A673 (cell line): ENCODE measurements around the gene FBXO3. TPM values are rescaled to one million over a fixed set of nuclear protein-coding genes. Genes with fewer than 3 reads are reported as not detected.

ENCODE experiments used
- BruUV-seq: library from RNA; stranded (reverse); fragments of 400-500 nt; replicated peaks from 2 replicates; lab custom pipeline; 2021; lab: Mats Ljungman, UMichigan
- CTCF ChIA-PET: fragments of 300-600 bp; sonication (Branson Sonifier 250); formaldehyde crosslinking; loops from one replicate; lab custom pipeline; 2022; ENCODE audit warnings: antibody characterized with exemption; lab: Charles Lee
- POLR2A ChIA-PET: fragments of 300-600 bp; sonication (Branson Sonifier 250); formaldehyde crosslinking; loops from one replicate; lab custom pipeline; 2022; ENCODE audit warnings: antibody characterized with exemption; ENCODE audit not compliant: low non-redundant PET; lab: Charles Lee
- DNase-seq: peaks from one replicate; pipeline ENCODE4 v3.0.0-alpha.2; 2015; ENCODE audit warnings: low spot score
- H3K27ac ChIP-seq: fragments of 200-600 bp; sonication (generic); 2 replicates; pipeline ENCODE4 v1.5.1; 2016; ENCODE audit warnings: mixed run types, low read depth, mild to moderate bottlenecking, mixed read lengths, antibody characterized with exemption, low read length; ENCODE audit not compliant: poor library complexity, severe bottlenecking
- H3K27me3 ChIP-seq: fragments of 200-600 bp; sonication (generic); replicated peaks from 2 replicates; pipeline ENCODE4 v1.6.1; 2017; ENCODE audit warnings: mixed run types, low read depth, mild to moderate bottlenecking, mixed read lengths, antibody characterized with exemption, low read length; ENCODE audit not compliant: insufficient read depth, poor library complexity
- H3K36me3 ChIP-seq: fragments of 200-600 bp; sonication (generic); 2 replicates; pipeline ENCODE4 v1.6.1; 2016; ENCODE audit warnings: mixed run types, mild to moderate bottlenecking, mixed read lengths, antibody characterized with exemption, low read length; ENCODE audit not compliant: insufficient read depth, poor library complexity, severe bottlenecking
- H3K4me1 ChIP-seq: fragments of 200-600 bp; sonication (generic); 2 replicates; pipeline ENCODE4 v1.6.1; 2017; ENCODE audit warnings: mixed run types, mild to moderate bottlenecking, mixed read lengths, antibody characterized with exemption, low read length; ENCODE audit not compliant: insufficient read depth, poor library complexity, severe bottlenecking
- H3K4me3 ChIP-seq: fragments of 200-600 bp; sonication (generic); 2 replicates; pipeline ENCODE4 v1.5.1; 2016; ENCODE audit warnings: low read depth, mixed run types, mild to moderate bottlenecking, mixed read lengths, low read length; ENCODE audit not compliant: poor library complexity, severe bottlenecking
- H3K9me3 ChIP-seq: fragments of 200-600 bp; sonication (generic); 2 replicates; pipeline ENCODE4 v1.6.1; 2016; ENCODE audit warnings: mixed run types, low read depth, mild to moderate bottlenecking, mixed read lengths, antibody characterized with exemption, low read length; ENCODE audit not compliant: poor library complexity, severe bottlenecking
- CTCF ChIP-seq: fragments of 300-800, 200-600 bp; sonication (generic); conservative IDR thresholded peaks from 2 replicates; pipeline ENCODE4 v1.5.1; 2017; ENCODE audit warnings: low read depth, mild to moderate bottlenecking, antibody characterized with exemption, low read length, moderate library complexity, mixed read lengths
- EZH2 ChIP-seq: fragments of 200-600 bp; sonication (generic); IDR thresholded peaks from 2 replicates; pipeline ENCODE4 v1.6.1; 2017; ENCODE audit warnings: borderline replicate concordance, low read depth, mild to moderate bottlenecking, mixed read lengths, antibody characterized with exemption, low read length; ENCODE audit not compliant: poor library complexity, severe bottlenecking
- intact Hi-C: fragments of 100-400 bp; cut with micrococcal nuclease; formaldehyde crosslinking; loops from one replicate; pipeline ENCODE4 v1.10.0; 2022; ENCODE audit not compliant: unreplicated experiment
- total RNA-seq: library from RNA; stranded (reverse); gene quantifications from 2 replicates; pipeline ENCODE4 v1.2.3, GENCODE V29; 2021

FBXO3 gene
- total RNA-seq, 1 experiment from 2014 or later = 59.2 TPM

GRCh38 chr11:33787076-33787475 is 12.8 kb upstream of the FBXO3 start:
- Histone ChIP-seq H3K27me3 (no peaks in the 10 kb centered on the region), H3K4me1 (peaks cover 6% of the 10 kb centered on the region), H3K36me3 (no peaks in the 10 kb centered on the region), H3K4me3 (no peak overlapping the region), H3K9me3 (no peaks in the 10 kb centered on the region), H3K27ac (no peak overlapping the region)
- peak; percentile 32 for DNase-seq
- TF ChIP-seq CTCF = no peak
- TF ChIP-seq EZH2 = no peak
- BruUV-seq = no TSS peak
- POLR2A ChIA-PET = no interaction called here
- CTCF ChIA-PET = interaction anchor here (0.6 kb wide), 1 partner anchor 198 kb away, joined by 4 read pairs; no protein-coding TSS in a partner anchor
- intact Hi-C loops = no loop called here

GRCh38 chr11:33785609-33786008 is 11.3 kb upstream of the FBXO3 start:
- H3K27ac ChIP-seq = no peak overlapping the region
- no peak overlapping the region for H3K4me3 ChIP-seq
- peaks cover 6% of the 10 kb centered on the region for H3K4me1 ChIP-seq
- POLR2A ChIA-PET = no interaction called here
- TF ChIP-seq CTCF (no peak), EZH2 (no peak)
- H3K27me3 ChIP-seq = no peaks in the 10 kb centered on the region
- no TSS peak for BruUV-seq
- CTCF ChIA-PET = no interaction called here
- H3K9me3 ChIP-seq = no peaks in the 10 kb centered on the region
- no peaks in the 10 kb centered on the region for H3K36me3 ChIP-seq
- no peak for DNase-seq
- intact Hi-C loops = no loop called here

GRCh38 chr11:33779849-33780528 is 5.7 kb upstream of the FBXO3 start:
- no peak for DNase-seq
- BruUV-seq = no TSS peak
- no peak overlapping the region for H3K27ac ChIP-seq

More at GRCh38 chr11:33779849-33780528, 5.7 kb upstream of the FBXO3 start:
- Histone ChIP-seq H3K4me1 (peaks cover 33% of the 10 kb centered on the region), H3K36me3 (no peaks in the 10 kb centered on the region), H3K4me3 (no peak overlapping the region), H3K27me3 (no peaks in the 10 kb centered on the region), H3K9me3 (no peaks in the 10 kb centered on the region)
- TF ChIP-seq EZH2 (no peak), CTCF (no peak)
- intact Hi-C loops = no loop called here
- ChIA-PET POLR2A (no interaction called here), CTCF (no interaction called here)
